Measurements from ENCODE around the gene SLC41A3.

DNA sequence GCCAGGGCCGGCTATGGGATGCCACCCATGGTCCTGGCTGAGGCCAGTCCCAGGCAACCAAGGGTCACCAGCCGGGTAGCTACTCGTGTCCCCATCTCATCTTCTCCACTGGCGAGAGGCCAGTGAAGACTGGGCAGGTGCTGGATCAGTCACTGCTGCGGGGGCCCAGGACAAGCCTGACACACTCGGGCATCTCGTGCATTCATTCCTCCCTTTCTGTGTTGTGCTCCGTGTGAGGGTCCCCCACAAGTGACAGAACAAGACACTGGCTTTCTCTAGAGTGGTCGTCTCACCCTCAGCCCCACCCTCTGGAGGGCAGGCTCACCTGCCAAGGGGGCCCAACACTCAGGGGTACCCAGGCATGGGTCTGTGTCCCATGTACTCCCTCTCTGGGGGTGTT lies 66.6 kb downstream of the SLC41A3 start:
- TF ChIP-seq, protein P1, sequence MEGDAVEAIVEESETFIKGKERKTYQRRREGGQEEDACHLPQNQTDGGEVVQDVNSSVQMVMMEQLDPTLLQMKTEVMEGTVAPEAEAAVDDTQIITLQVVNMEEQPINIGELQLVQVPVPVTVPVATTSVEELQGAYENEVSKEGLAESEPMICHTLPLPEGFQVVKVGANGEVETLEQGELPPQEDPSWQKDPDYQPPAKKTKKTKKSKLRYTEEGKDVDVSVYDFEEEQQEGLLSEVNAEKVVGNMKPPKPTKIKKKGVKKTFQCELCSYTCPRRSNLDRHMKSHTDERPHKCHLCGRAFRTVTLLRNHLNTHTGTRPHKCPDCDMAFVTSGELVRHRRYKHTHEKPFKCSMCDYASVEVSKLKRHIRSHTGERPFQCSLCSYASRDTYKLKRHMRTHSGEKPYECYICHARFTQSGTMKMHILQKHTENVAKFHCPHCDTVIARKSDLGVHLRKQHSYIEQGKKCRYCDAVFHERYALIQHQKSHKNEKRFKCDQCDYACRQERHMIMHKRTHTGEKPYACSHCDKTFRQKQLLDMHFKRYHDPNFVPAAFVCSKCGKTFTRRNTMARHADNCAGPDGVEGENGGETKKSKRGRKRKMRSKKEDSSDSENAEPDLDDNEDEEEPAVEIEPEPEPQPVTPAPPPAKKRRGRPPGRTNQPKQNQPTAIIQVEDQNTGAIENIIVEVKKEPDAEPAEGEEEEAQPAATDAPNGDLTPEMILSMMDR (IDR thresholded peaks at IDR 0.05; ENCODE audit: low read length): no peak
- no peak for TF ChIP-seq EZH2 (IDR thresholded peaks at IDR 0.05; ENCODE audit: borderline replicate concordance, low read length)
